ENCODE measurements around the gene BTBD6. TPM values are rescaled to one million over a fixed set of nuclear protein-coding genes. Genes with fewer than 3 reads are reported as not detected.

The BTBD6 gene
- total RNA-seq, 1 donor, result 25.4 TPM

DNA sequence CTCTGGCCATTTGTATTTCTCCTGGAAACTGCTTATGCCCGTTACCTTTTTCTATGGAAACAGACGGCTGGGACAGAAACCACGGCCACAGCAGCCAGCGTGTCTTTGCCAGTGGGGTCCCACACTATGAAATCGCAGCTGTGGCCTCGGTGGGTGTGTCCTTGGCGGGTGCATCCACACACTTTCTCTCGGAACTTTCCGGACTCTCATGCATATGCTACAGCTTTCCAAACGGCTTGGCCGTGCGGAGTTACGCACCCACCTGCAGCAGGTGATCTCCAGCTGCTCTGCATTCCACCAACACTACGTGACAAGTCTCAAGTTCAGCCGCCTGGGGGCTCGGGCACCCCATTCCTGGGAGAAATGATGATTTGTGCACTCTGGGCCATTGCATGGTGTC, 1.3 kb upstream of the BTBD6 start:
- H3K9me3 ChIP-seq (ENCODE audit: low read depth, low read length), result no peaks in the 10 kb centered on the region
- H3K27me3 ChIP-seq (ENCODE audit: insufficient read depth, low read length), result no peaks in the 10 kb centered on the region
- no peak overlapping the region for H3K4me3 ChIP-seq (ENCODE audit: low read length)
- H3K4me1 ChIP-seq (ENCODE audit: insufficient read depth, low read length), result peaks cover 17% of the 10 kb centered on the region

- H3K4me3 ChIP-seq (ENCODE audit: low read length), result peak overlapping the region; percentile 30
- no peaks in the 10 kb centered on the region for H3K27me3 ChIP-seq (ENCODE audit: insufficient read depth, low read length)
- H3K4me1 ChIP-seq (ENCODE audit: insufficient read depth, low read length), result peaks cover 17% of the 10 kb centered on the region
- no peaks in the 10 kb centered on the region for H3K9me3 ChIP-seq (ENCODE audit: low read depth, low read length)
Measured at GRCh38 chr14:105247715-105248367, 492 bp upstream of the BTBD6 start.

- H3K27me3 ChIP-seq (ENCODE audit: insufficient read depth, low read length), result no peaks in the 10 kb centered on the region
- H3K4me1 ChIP-seq (ENCODE audit: insufficient read depth, low read length), result peaks cover 17% of the 10 kb centered on the region
- H3K9me3 ChIP-seq (ENCODE audit: low read depth, low read length), result no peaks in the 10 kb centered on the region
- H3K4me3 ChIP-seq (ENCODE audit: low read length), result peak overlapping the region; percentile 4
Measured at GRCh38 chr14:105249182-105250007, 1.1 kb downstream of the BTBD6 start.

DNA sequence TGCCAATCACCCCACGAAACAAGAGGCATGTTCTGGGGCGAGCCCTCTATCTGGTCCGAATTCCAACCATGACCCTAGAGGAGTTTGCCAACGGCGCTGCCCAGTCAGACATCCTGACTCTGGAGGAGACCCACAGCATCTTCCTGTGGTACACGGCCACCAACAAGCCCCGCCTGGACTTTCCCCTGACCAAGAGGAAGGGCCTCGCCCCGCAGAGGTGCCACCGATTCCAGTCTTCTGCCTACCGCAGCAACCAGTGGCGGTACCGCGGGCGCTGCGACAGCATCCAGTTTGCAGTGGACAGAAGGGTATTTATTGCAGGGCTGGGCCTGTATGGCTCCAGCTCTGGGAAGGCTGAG, 1.7 kb downstream of the BTBD6 start:
- no peak overlapping the region for H3K4me3 ChIP-seq (ENCODE audit: low read length)
- H3K27me3 ChIP-seq (ENCODE audit: insufficient read depth, low read length), result no peaks in the 10 kb centered on the region
- H3K4me1 ChIP-seq (ENCODE audit: insufficient read depth, low read length), result peaks cover 17% of the 10 kb centered on the region
- no peaks in the 10 kb centered on the region for H3K9me3 ChIP-seq (ENCODE audit: low read depth, low read length)

- no peaks in the 10 kb centered on the region for H3K27me3 ChIP-seq (ENCODE audit: insufficient read depth, low read length)
- no peaks in the 10 kb centered on the region for H3K9me3 ChIP-seq (ENCODE audit: low read depth, low read length)
- peaks cover 24% of the 10 kb centered on the region for H3K4me1 ChIP-seq (ENCODE audit: insufficient read depth, low read length)
- H3K4me3 ChIP-seq (ENCODE audit: low read length), result no peak overlapping the region
Measured at GRCh38 chr14:105250986-105251385, 2.7 kb downstream of the BTBD6 start.

DNA sequence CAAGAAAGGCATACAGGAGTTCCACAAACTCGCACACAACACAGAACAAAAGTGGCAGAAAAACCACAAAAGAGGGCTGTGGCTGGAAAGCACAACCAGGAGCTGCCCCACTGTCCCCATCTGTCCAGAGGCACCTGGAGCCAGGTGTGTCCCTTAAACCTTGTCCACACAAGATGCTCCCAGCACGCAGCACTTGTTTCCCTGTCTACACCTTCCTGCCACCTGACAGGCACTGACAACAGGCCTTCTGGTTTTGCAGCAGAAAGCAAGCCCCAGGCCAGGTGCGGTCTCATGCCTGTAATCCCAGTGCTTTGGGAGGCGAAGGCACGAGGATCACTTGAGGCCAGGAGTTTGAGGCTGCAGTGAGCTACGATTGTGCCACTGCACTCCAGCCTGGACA, 3.6 kb downstream of the BTBD6 start:
- Histone ChIP-seq H3K4me3 (ENCODE audit: low read length) (no peak overlapping the region), H3K9me3 (ENCODE audit: low read depth, low read length) (no peaks in the 10 kb centered on the region), H3K4me1 (ENCODE audit: insufficient read depth, low read length) (peaks cover 24% of the 10 kb centered on the region), H3K27me3 (ENCODE audit: insufficient read depth, low read length) (no peaks in the 10 kb centered on the region)

DNA sequence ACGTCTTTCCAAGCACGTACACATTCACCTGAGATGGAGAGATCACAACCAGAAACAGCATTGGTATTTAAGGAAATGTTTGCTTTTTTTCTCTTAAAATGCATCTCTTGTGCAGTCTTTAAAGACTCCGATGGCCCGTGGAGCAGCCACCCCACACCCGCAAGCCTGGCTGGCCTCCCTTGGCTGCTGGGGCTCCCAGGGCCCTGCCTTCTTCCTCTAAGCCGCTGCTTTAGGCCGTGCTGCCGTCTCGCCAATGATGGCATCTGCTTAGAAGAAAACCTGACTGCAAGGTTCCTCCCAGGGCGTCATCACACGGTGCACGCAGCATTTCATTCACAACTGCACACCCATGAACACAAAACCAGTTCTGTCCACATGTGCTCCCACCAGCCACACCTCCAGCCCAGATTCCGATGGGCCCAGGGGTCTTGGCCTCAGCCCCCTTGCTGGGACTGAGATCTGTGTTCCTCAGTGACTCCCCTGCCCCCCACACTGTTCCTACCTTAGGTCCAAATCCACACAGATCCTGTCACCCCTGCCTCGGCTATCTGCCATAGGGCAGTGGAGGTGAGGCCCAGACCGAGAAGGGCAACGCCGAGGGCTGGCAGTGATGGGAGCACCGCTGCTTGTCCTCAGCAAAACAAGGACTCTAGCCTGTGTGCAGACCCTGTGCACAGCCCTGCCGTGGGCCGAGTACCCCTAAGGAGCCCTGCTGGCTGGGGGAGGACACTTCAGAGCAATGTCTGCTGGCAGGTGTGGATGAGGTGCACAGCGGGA, 4.4 kb downstream of the BTBD6 start:
- Histone ChIP-seq H3K27me3 (ENCODE audit: insufficient read depth, low read length) (no peaks in the 10 kb centered on the region), H3K4me1 (ENCODE audit: insufficient read depth, low read length) (peaks cover 20% of the 10 kb centered on the region), H3K4me3 (ENCODE audit: low read length) (no peak overlapping the region), H3K9me3 (ENCODE audit: low read depth, low read length) (no peaks in the 10 kb centered on the region)

GRCh38 chr14:105253329-105253682, 5.0 kb downstream of the BTBD6 start:
- H3K27me3 ChIP-seq (ENCODE audit: insufficient read depth, low read length), result no peaks in the 10 kb centered on the region
- H3K4me3 ChIP-seq (ENCODE audit: low read length), result no peak overlapping the region
- no peaks in the 10 kb centered on the region for H3K9me3 ChIP-seq (ENCODE audit: low read depth, low read length)
- H3K4me1 ChIP-seq (ENCODE audit: insufficient read depth, low read length), result peaks cover 15% of the 10 kb centered on the region

- no peaks in the 10 kb centered on the region for H3K9me3 ChIP-seq (ENCODE audit: low read depth, low read length)
- peaks cover 7% of the 10 kb centered on the region for H3K4me1 ChIP-seq (ENCODE audit: insufficient read depth, low read length)
- no peak overlapping the region for H3K4me3 ChIP-seq (ENCODE audit: low read length)
- no peaks in the 10 kb centered on the region for H3K27me3 ChIP-seq (ENCODE audit: insufficient read depth, low read length)
Measured at GRCh38 chr14:105255021-105255507, 6.7 kb downstream of the BTBD6 start.

- Histone ChIP-seq H3K9me3 (ENCODE audit: low read depth, low read length) (no peaks in the 10 kb centered on the region), H3K27me3 (ENCODE audit: insufficient read depth, low read length) (no peaks in the 10 kb centered on the region), H3K4me1 (ENCODE audit: insufficient read depth, low read length) (peaks cover 7% of the 10 kb centered on the region), H3K4me3 (ENCODE audit: low read length) (no peak overlapping the region)
Measured at GRCh38 chr14:105256292-105256960, 8.1 kb downstream of the BTBD6 start.

- H3K9me3 ChIP-seq (ENCODE audit: low read depth, low read length), result no peaks in the 10 kb centered on the region
- no peak overlapping the region for H3K4me3 ChIP-seq (ENCODE audit: low read length)
- H3K4me1 ChIP-seq (ENCODE audit: insufficient read depth, low read length), result peaks cover 7% of the 10 kb centered on the region
- no peaks in the 10 kb centered on the region for H3K27me3 ChIP-seq (ENCODE audit: insufficient read depth, low read length)
Measured at GRCh38 chr14:105257464-105257863, 9.1 kb downstream of the BTBD6 start.

DNA sequence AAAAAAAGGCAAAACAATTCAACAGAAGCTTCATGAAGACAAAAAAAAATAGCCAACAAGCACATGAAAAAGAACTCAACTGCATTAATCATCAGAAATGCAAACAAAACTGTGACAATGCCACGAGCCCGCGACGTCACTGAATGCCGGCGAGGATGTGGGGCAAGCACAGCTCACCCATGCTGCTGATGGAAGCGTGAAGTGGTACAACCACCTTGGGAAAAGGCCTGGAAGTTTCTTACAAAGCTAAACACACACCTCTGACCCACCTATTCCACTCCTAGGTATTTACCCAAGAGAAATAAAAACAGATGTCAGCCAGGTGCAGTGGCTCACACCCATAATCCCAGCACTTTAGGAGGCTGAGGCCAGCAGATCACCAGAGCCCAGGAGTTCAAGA, 10.5 kb downstream of the BTBD6 start:
- H3K9me3 ChIP-seq (ENCODE audit: low read depth, low read length), result no peaks in the 10 kb centered on the region
- no peak overlapping the region for H3K4me3 ChIP-seq (ENCODE audit: low read length)
- peaks cover 7% of the 10 kb centered on the region for H3K4me1 ChIP-seq (ENCODE audit: insufficient read depth, low read length)
- no peaks in the 10 kb centered on the region for H3K27me3 ChIP-seq (ENCODE audit: insufficient read depth, low read length)

GRCh38 chr14:105260959-105261358, 12.6 kb downstream of the BTBD6 start:
- no peaks in the 10 kb centered on the region for H3K27me3 ChIP-seq (ENCODE audit: insufficient read depth, low read length)
- no peaks in the 10 kb centered on the region for H3K4me1 ChIP-seq (ENCODE audit: insufficient read depth, low read length)
- no peaks in the 10 kb centered on the region for H3K9me3 ChIP-seq (ENCODE audit: low read depth, low read length)
- H3K4me3 ChIP-seq (ENCODE audit: low read length), result no peak overlapping the region

DNA sequence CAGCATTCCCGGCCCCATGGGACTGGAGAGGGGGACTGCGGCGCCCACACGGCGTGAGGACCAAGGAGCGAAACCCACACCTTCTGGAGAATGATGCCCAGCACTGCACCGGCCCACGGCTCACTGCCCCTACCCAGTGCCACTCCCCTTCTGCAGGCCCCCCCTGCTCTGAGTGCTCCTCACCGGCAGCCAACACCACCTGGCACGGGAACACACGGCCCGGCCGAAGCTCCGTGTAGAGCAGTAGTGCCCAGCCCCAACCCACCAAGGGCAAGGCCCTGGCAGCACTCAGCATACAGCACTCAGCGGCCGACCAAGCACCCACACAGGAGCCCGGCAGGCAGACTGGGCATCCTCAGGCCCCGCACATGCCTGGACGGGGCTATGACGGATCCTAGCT, 13.4 kb downstream of the BTBD6 start:
- Histone ChIP-seq H3K4me1 (ENCODE audit: insufficient read depth, low read length) (no peaks in the 10 kb centered on the region), H3K4me3 (ENCODE audit: low read length) (no peak overlapping the region), H3K27me3 (ENCODE audit: insufficient read depth, low read length) (no peaks in the 10 kb centered on the region), H3K9me3 (ENCODE audit: low read depth, low read length) (no peaks in the 10 kb centered on the region)
